CD14-positive monocyte (primary cell): ENCODE results near the gene CCNJ. TPM values are rescaled to one million over a fixed set of nuclear protein-coding genes. Genes with fewer than 3 reads are reported as not detected.

ENCODE experiments used
- DNase-seq, 3 donors: peaks; one replicate each; pipeline ENCODE4 v3.0.0-alpha.2; 2011 to 2022
- H2AFZ ChIP-seq: 2 replicates; pipeline ENCODE4 v1.6.0; 2012; ENCODE audit warnings: mild to moderate bottlenecking, low read depth, low read length, inconsistent platforms; ENCODE audit not compliant: insufficient read depth, poor library complexity, severe bottlenecking
- H3K27ac ChIP-seq, 2 donors: 1 replicate in 1 of 2; 2 replicates in 1 of 2; pipeline ENCODE4 v1.5.1; 2012 to 2013; ENCODE audit warnings: low read length in 2 of 2, control low read depth in 1 of 2, inconsistent platforms in 1 of 2, low read depth in 1 of 2, mild to moderate bottlenecking in 1 of 2
- H3K27me3 ChIP-seq, 2 donors: one replicate each; pipeline versions ENCODE4 v1.6.0 to v1.6.1; 2011 to 2013; ENCODE audit warnings: low read length in 2 of 2; ENCODE audit not compliant: control insufficient read depth in 2 of 2, insufficient read depth in 2 of 2
- H3K36me3 ChIP-seq, 2 donors: replicated peaks in 1 of 2; 1 replicate in 1 of 2; 2 replicates in 1 of 2; pipeline versions ENCODE4 v1.5.1 to v1.6.1; 2012 to 2013; ENCODE audit warnings: low read length in 2 of 2, control low read depth in 1 of 2, inconsistent platforms in 1 of 2, mild to moderate bottlenecking in 1 of 2; ENCODE audit not compliant: insufficient read depth in 2 of 2, control insufficient read depth in 1 of 2
- H3K4me1 ChIP-seq, 2 donors: 1 replicate in 1 of 2; 2 replicates in 1 of 2; pipeline versions ENCODE4 v1.5.1 to v1.6.1; 2012 to 2013; ENCODE audit warnings: low read length in 2 of 2, control low read depth in 1 of 2, inconsistent platforms in 1 of 2, mild to moderate bottlenecking in 1 of 2, moderate library complexity in 1 of 2; ENCODE audit not compliant: insufficient read depth in 2 of 2, control insufficient read depth in 1 of 2
- H3K4me2 ChIP-seq: replicated peaks from 2 replicates; pipeline ENCODE3; 2012; ENCODE audit warnings: low read length, moderate library complexity, mild to moderate bottlenecking; ENCODE audit not compliant: poor library complexity, severe bottlenecking; ENCODE audit errors: extremely low read depth
- H3K4me3 ChIP-seq, 3 experiments: fragments of 200-600 bp in 1 of 3; sonication (generic) in 1 of 3; replicated peaks in 1 of 3; 1 replicate in 2 of 3; 2 replicates in 1 of 3; pipeline ENCODE4 v1.5.1; 2011 to 2013; ENCODE audit warnings: low read length in 3 of 3, mild to moderate bottlenecking in 3 of 3, control low read depth in 2 of 3, low read depth in 2 of 3, inconsistent platforms in 1 of 3, moderate library complexity in 1 of 3
- H3K79me2 ChIP-seq: 2 replicates; pipeline ENCODE4 v1.6.0; 2012; ENCODE audit warnings: mild to moderate bottlenecking, control low read depth, inconsistent platforms, low read length, moderate library complexity; ENCODE audit not compliant: insufficient read depth
- H3K9ac ChIP-seq: 2 replicates; pipeline ENCODE4 v1.6.0; 2017; ENCODE audit warnings: low read length, mild to moderate bottlenecking; ENCODE audit not compliant: insufficient read depth, poor library complexity, severe bottlenecking
- H3K9me3 ChIP-seq, 2 donors: replicated peaks in 1 of 2; 1 replicate in 1 of 2; 2 replicates in 1 of 2; pipeline versions ENCODE4 v1.5.1 to v1.6.1; 2012 to 2013; ENCODE audit warnings: low read length in 2 of 2, control low read depth in 1 of 2; ENCODE audit not compliant: control insufficient read depth in 1 of 2, insufficient read depth in 1 of 2
- H4K20me1 ChIP-seq: 2 replicates; pipeline ENCODE4 v1.6.0; 2012; ENCODE audit warnings: mild to moderate bottlenecking, low read length, control low read depth, moderate library complexity; ENCODE audit not compliant: insufficient read depth
- H3K27ac Mint-ChIP-seq, 7 donors: one replicate each; pipeline ENCODE4 v1.8.0; 2020; ENCODE audit warnings: mild to moderate bottlenecking in 7 of 7, mixed read lengths in 7 of 7, moderate library complexity in 6 of 7, inconsistent platforms in 2 of 7
- H3K27me3 Mint-ChIP-seq, 3 donors: one replicate each; pipeline ENCODE4 v1.8.0; 2021 to 2022; ENCODE audit warnings: low read depth in 3 of 3, mild to moderate bottlenecking in 3 of 3, mixed read lengths in 3 of 3, moderate library complexity in 3 of 3, inconsistent platforms in 1 of 3
- H3K36me3 Mint-ChIP-seq, 2 donors: one replicate each; pipeline ENCODE4 v1.8.0; 2020; ENCODE audit warnings: mixed read lengths in 2 of 2, inconsistent platforms in 1 of 2, mild to moderate bottlenecking in 1 of 2
- H3K4me1 Mint-ChIP-seq: one replicate; pipeline ENCODE4 v1.8.0; 2020; ENCODE audit warnings: mild to moderate bottlenecking, mixed read lengths
- H3K4me3 Mint-ChIP-seq, 2 donors: one replicate each; pipeline ENCODE4 v1.8.0; 2020; ENCODE audit warnings: mild to moderate bottlenecking in 2 of 2, mixed read lengths in 2 of 2, moderate library complexity in 1 of 2
- H3K9me3 Mint-ChIP-seq, 7 donors: one replicate each; pipeline ENCODE4 v1.8.0; 2020 to 2022; ENCODE audit warnings: mixed read lengths in 7 of 7, mild to moderate bottlenecking in 6 of 7, moderate library complexity in 6 of 7, inconsistent platforms in 2 of 7
- CTCF ChIP-seq: fragments of 200-600 bp; IDR thresholded peaks from one replicate; pipeline ENCODE4 v1.8.0; 2022; ENCODE audit warnings: antibody characterized with exemption, mild to moderate bottlenecking
- WGBS: methylation state at CpG from one replicate; pipeline ENCODE4 v1.1.5; 2013; ENCODE audit warnings: missing lambda C conversion rate; ENCODE audit not compliant: insufficient coverage; 5-methylcytosine and 5-hydroxymethylcytosine counted together
- intact Hi-C, 2 donors: fragments of 100-400 bp; cut with micrococcal nuclease; formaldehyde crosslinking; loops; one replicate each; pipeline versions ENCODE4 v1.15.0 to v1.15.1; 2023
- polyA plus RNA-seq, 3 donors: library from polyadenylated mRNA; depleted of rRNA in 1 of 3; unstranded in 2 of 3; stranded (reverse) in 1 of 3; fragments of 300-500 nt in 2 of 3; fragments of >200 nt in 1 of 3; fragmentation: Illumina TruSeq in 2 of 3; gene quantifications; 1 replicate in 2 of 3; 2 replicates in 1 of 3; pipeline ENCODE4 v1.2.3, GENCODE V29; 2012 to 2021

The CCNJ gene
- polyA plus RNA-seq, 3 donors = 1.3 to 9.2 (median 2.5) TPM

- intact Hi-C loops = no loop called here
- Histone ChIP-seq H3K9ac (no peak overlapping the region), H3K4me2 (no peak overlapping the region), H3K4me3 (no peak overlapping the region), H3K36me3 (peaks cover 53 to 98% of the 10 kb centered on the region in 2 donors), H3K79me2 (peaks cover 41% of the 10 kb centered on the region), H3K27ac (no peak overlapping the region), H3K4me1 (no peaks in the 10 kb centered on the region), H3K9me3 (no peaks in the 10 kb centered on the region), H3K27me3 (no peaks in the 10 kb centered on the region), H2AFZ (no peak overlapping the region), H4K20me1 (peaks cover 69% of the 10 kb centered on the region)
- no peaks in the 10 kb centered on the region for H3K9me3 Mint-ChIP-seq
- 100% methylated on average over 1 of the region's 7 CpGs for WGBS
- no peak overlapping the region for H3K4me3 Mint-ChIP-seq
- no peak for TF ChIP-seq CTCF
- H3K27ac Mint-ChIP-seq = no peak overlapping the region
- H3K36me3 Mint-ChIP-seq = peaks cover 67 to 78% of the 10 kb centered on the region in 2 donors
- peaks cover 6% of the 10 kb centered on the region for H3K4me1 Mint-ChIP-seq
- no peaks in the 10 kb centered on the region for H3K27me3 Mint-ChIP-seq
- no peak for DNase-seq
Observed at GRCh38 chr10:96056787-96057186, 13.4 kb downstream of the CCNJ start.

- WGBS = 89% methylated on average over 2 of the region's 3 CpGs
- no peak for TF ChIP-seq CTCF
- no peak overlapping the region for H3K4me2 ChIP-seq
- Mint-ChIP-seq H3K9me3 (peaks cover 0 to 5% (median 0%) of the 10 kb centered on the region in 7 donors), H3K4me3 (no peak overlapping the region), H3K4me1 (no peaks in the 10 kb centered on the region), H3K36me3 (peaks cover 59 to 81% of the 10 kb centered on the region in 2 donors), H3K27me3 (no peaks in the 10 kb centered on the region), H3K27ac (no peak overlapping the region)
- H2AFZ ChIP-seq = no peak overlapping the region
- H3K9ac ChIP-seq = no peak overlapping the region
- H3K27ac ChIP-seq = no peak overlapping the region
- H3K4me3 ChIP-seq = no peak overlapping the region
- DNase-seq = no peak
- H3K9me3 ChIP-seq = no peaks in the 10 kb centered on the region
- no peaks in the 10 kb centered on the region for H3K27me3 ChIP-seq
- H4K20me1 ChIP-seq = peaks cover 25% of the 10 kb centered on the region
- no peaks in the 10 kb centered on the region for H3K4me1 ChIP-seq
- H3K36me3 ChIP-seq = peaks cover 48 to 66% of the 10 kb centered on the region in 2 donors
- intact Hi-C loops = no loop called here
- H3K79me2 ChIP-seq = no peaks in the 10 kb centered on the region
Observed at GRCh38 chr10:96061232-96061631, 17.8 kb downstream of the CCNJ start.
